ENCODE data around the gene SCARF2.
A peak's percentile ranks its signal among the peaks of the same experiment; 100 is the strongest.
"Not testable (repeated sequence)": the region's sequence is repeated elsewhere in the genome, so short reads cannot be mapped to it uniquely, and the experiment has no call there.

The SCARF2 gene

DNA sequence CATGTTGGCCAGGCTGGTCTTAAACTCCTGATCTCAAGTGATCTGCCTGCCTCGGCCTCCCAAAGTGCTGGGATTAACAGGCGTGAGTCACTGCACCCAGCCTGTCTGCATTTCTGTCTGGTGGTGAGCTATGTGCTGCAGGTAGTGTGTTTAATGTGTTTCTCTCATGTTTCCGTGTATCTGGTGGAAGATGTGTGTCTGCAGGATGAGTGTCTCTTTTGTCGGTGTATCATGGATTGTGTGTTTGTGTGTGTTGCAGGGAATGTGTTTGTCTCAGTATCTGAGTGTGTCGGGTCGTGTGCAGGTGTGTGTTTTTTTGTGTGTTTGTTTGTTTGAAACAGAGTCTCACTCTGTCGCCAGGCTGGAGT, 16.1 kb downstream of the SCARF2 start:
- H3K9me3 ChIP-seq (ENCODE audit: control insufficient read depth, insufficient read depth, low read length) = no peaks in the 10 kb centered on the region
- no peak overlapping the region for H3K27ac ChIP-seq (ENCODE audit: low read depth, low read length)
- no peaks in the 10 kb centered on the region for H4K20me1 ChIP-seq (ENCODE audit: control insufficient read depth, insufficient read depth, low read depth, low read length)
- H3F3A ChIP-seq (ENCODE audit: control insufficient read depth, insufficient read depth) = no peaks in the 10 kb centered on the region
- no peaks in the 10 kb centered on the region for H3K27me3 ChIP-seq (ENCODE audit: control insufficient read depth, low read length)
- H3K9me2 ChIP-seq (replicated peaks; ENCODE audit: control insufficient read depth, low read length) = no peaks in the 10 kb centered on the region
- no peak overlapping the region for H3K4me3 ChIP-seq (ENCODE audit: low read length)
- no peaks in the 10 kb centered on the region for H3K36me3 ChIP-seq (ENCODE audit: control insufficient read depth, low read length)
- H3K4me2 ChIP-seq (ENCODE audit: low read length) = no peak overlapping the region
- no peaks in the 10 kb centered on the region for H3K79me2 ChIP-seq (ENCODE audit: control insufficient read depth, low read length)
- TF ChIP-seq EZH2phosphoT487 (IDR thresholded peaks at IDR 0.05; ENCODE audit: borderline replicate concordance, low read length) = no peak
- TF ChIP-seq, protein P1, sequence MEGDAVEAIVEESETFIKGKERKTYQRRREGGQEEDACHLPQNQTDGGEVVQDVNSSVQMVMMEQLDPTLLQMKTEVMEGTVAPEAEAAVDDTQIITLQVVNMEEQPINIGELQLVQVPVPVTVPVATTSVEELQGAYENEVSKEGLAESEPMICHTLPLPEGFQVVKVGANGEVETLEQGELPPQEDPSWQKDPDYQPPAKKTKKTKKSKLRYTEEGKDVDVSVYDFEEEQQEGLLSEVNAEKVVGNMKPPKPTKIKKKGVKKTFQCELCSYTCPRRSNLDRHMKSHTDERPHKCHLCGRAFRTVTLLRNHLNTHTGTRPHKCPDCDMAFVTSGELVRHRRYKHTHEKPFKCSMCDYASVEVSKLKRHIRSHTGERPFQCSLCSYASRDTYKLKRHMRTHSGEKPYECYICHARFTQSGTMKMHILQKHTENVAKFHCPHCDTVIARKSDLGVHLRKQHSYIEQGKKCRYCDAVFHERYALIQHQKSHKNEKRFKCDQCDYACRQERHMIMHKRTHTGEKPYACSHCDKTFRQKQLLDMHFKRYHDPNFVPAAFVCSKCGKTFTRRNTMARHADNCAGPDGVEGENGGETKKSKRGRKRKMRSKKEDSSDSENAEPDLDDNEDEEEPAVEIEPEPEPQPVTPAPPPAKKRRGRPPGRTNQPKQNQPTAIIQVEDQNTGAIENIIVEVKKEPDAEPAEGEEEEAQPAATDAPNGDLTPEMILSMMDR (IDR thresholded peaks at IDR 0.05; ENCODE audit: low read depth, low read length, poor library complexity, severe bottlenecking) = no peak
- peaks cover 3% of the 10 kb centered on the region; the same call in 1 of the 2 replicates for H3K4me1 ChIP-seq (ENCODE audit: control insufficient read depth, low read length)

DNA sequence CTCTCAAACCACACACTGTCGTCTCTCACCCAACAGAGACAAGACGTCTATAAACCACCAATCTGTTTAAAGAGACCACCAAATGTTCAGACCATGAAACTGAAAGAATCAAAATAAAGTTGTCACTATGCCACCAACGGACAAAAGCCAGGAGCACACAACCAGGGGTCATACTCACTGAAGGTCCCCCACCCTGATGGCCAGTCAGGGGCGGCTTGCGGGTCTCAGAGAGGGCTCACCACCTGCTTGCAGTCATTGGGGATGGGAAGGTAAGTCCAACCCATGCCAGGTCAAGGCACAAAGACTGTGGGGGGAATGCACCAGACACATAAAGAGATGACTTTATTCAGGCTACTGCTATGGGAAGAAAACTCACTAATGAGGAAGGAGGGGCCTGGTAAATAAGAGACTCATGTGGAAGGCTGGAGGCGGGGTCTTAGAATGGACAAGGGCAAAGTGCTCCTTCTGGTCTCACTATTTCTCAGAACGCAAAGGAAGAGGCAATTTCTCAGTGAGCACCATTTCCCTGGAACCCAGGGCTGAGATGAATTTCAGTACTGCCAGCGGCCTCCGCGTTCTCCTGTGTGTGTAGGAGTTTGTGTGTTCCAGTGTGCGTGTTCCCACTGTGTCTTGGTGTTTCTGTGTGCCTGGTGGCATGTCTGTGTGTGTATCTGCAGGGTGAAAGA, 17.3 kb downstream of the SCARF2 start:
- Histone ChIP-seq H3K4me3 (ENCODE audit: low read length) (no peak overlapping the region), H3K4me2 (ENCODE audit: low read length) (no peak overlapping the region), H3K36me3 (ENCODE audit: control insufficient read depth, low read length) (no peaks in the 10 kb centered on the region), H3K9me2 (replicated peaks; ENCODE audit: control insufficient read depth, low read length) (no peaks in the 10 kb centered on the region), H3K79me2 (ENCODE audit: control insufficient read depth, low read length) (no peaks in the 10 kb centered on the region), H3K27ac (ENCODE audit: low read depth, low read length) (no peak overlapping the region), H4K20me1 (ENCODE audit: control insufficient read depth, insufficient read depth, low read depth, low read length) (no peaks in the 10 kb centered on the region), H3K4me1 (ENCODE audit: control insufficient read depth, low read length) (peaks cover 3% of the 10 kb centered on the region; the same call in 1 of the 2 replicates), H3K27me3 (ENCODE audit: control insufficient read depth, low read length) (no peaks in the 10 kb centered on the region), H3K9me3 (ENCODE audit: control insufficient read depth, insufficient read depth, low read length) (no peaks in the 10 kb centered on the region), H3F3A (ENCODE audit: control insufficient read depth, insufficient read depth) (no peaks in the 10 kb centered on the region)
- TF ChIP-seq, protein P1 (IDR thresholded peaks at IDR 0.05; ENCODE audit: low read depth, low read length, poor library complexity, severe bottlenecking) = no peak
- TF ChIP-seq EZH2phosphoT487 (IDR thresholded peaks at IDR 0.05; ENCODE audit: borderline replicate concordance, low read length) = no peak

DNA sequence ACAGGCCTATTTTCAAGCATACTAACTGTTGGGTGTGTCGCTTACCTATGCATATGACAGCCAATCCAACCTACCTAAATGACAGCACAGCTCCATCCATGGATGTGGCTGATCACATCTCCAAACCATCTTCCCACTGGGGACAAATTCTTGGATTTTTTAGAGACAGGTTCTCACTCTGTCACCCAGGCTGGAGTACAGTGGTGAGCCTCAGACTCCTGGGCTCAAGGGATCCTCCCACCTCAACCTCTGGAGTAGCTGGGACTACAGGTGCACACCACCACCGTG, 18.0 kb downstream of the SCARF2 start:
- Histone ChIP-seq H3F3A (ENCODE audit: control insufficient read depth, insufficient read depth) (no peaks in the 10 kb centered on the region), H3K27me3 (ENCODE audit: control insufficient read depth, low read length) (no peaks in the 10 kb centered on the region), H3K9me3 (ENCODE audit: control insufficient read depth, insufficient read depth, low read length) (no peaks in the 10 kb centered on the region), H3K4me1 (ENCODE audit: control insufficient read depth, low read length) (peaks cover 3% of the 10 kb centered on the region; the same call in 1 of the 2 replicates), H3K79me2 (ENCODE audit: control insufficient read depth, low read length) (no peaks in the 10 kb centered on the region), H4K20me1 (ENCODE audit: control insufficient read depth, insufficient read depth, low read depth, low read length) (no peaks in the 10 kb centered on the region), H3K4me2 (ENCODE audit: low read length) (no peak overlapping the region), H3K9me2 (replicated peaks; ENCODE audit: control insufficient read depth, low read length) (no peaks in the 10 kb centered on the region), H3K36me3 (ENCODE audit: control insufficient read depth, low read length) (no peaks in the 10 kb centered on the region), H3K27ac (ENCODE audit: low read depth, low read length) (no peak overlapping the region), H3K4me3 (ENCODE audit: low read length) (no peak overlapping the region)
- no peak for TF ChIP-seq EZH2phosphoT487 (IDR thresholded peaks at IDR 0.05; ENCODE audit: borderline replicate concordance, low read length)

DNA sequence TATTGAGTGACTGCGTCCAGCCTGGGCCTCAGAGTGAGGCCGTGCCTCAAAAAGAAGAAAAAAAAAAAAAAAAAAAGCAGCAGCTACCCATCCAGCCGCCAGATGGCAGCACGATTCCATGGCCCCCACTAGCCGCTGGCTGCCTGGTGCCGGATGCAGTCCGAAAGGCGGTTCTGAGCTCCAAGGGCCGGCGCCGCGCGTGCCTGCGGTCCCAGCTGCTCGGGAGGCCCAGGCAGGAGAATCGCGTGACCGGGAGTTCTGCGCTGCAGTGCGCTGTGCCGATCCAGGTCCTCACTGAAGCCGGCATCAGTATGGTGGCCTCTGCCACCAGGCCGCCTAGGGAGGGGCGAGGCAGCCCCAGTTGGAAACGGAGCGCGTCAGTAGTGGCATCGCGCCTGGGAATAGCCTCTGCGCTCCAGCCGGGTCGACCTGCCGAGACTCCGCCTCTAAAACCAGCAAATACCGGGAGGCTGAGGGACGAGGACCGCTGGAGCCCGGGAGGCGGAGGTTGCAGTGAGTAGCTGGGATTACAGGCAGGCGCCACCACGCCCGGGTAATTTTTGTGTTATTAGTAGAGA, 19.3 kb downstream of the SCARF2 start:
- Histone ChIP-seq H3K9me2 (replicated peaks; ENCODE audit: control insufficient read depth, low read length) (no peaks in the 10 kb centered on the region), H3K4me2 (ENCODE audit: low read length) (peak overlapping the region; percentile 53), H3K36me3 (ENCODE audit: control insufficient read depth, low read length) (no peaks in the 10 kb centered on the region), H3K27ac (ENCODE audit: low read depth, low read length) (no peak overlapping the region), H3K79me2 (ENCODE audit: control insufficient read depth, low read length) (no peaks in the 10 kb centered on the region), H3K4me1 (ENCODE audit: control insufficient read depth, low read length) (peaks cover 3% of the 10 kb centered on the region; the same call in 1 of the 2 replicates), H3K9me3 (ENCODE audit: control insufficient read depth, insufficient read depth, low read length) (no peaks in the 10 kb centered on the region), H3K4me3 (ENCODE audit: low read length) (0 out of 2 replicates have a peak overlapping the region, but pooled peaks have one; percentile 32), H4K20me1 (ENCODE audit: control insufficient read depth, insufficient read depth, low read depth, low read length) (no peaks in the 10 kb centered on the region), H3K27me3 (ENCODE audit: control insufficient read depth, low read length) (no peaks in the 10 kb centered on the region), H3F3A (ENCODE audit: control insufficient read depth, insufficient read depth) (no peaks in the 10 kb centered on the region)
- TF ChIP-seq, protein P1 (IDR thresholded peaks at IDR 0.05; ENCODE audit: low read depth, low read length, poor library complexity, severe bottlenecking) = peak; percentile 70
- no peak for TF ChIP-seq EZH2phosphoT487 (IDR thresholded peaks at IDR 0.05; ENCODE audit: borderline replicate concordance, low read length)

DNA sequence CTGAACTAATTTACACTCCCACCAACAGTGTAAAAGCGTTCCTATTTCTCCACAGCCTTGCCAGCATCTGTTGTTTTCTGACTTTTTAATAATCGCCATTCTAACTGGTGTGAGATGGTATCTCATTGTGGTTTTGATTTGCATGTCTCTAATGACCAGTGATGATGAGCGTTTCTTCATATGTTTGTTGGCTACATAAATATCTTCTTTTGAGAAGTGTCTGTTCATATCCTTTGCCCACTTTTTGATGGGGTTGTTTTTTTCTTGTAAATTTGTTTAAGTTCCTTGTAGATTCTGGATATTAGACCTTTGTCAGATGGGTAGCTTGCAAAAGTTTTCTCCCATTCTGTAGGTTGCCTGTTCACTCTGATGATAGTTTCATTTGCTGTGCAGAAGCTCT, 21.9 kb downstream of the SCARF2 start:
- H3K27ac ChIP-seq (ENCODE audit: low read depth, low read length); H3F3A ChIP-seq (ENCODE audit: control insufficient read depth, insufficient read depth); H3K79me2 ChIP-seq (ENCODE audit: control insufficient read depth, low read length); H3K9me2 ChIP-seq (replicated peaks; ENCODE audit: control insufficient read depth, low read length); H3K36me3 ChIP-seq (ENCODE audit: control insufficient read depth, low read length); H3K4me3 ChIP-seq (ENCODE audit: low read length); H3K4me2 ChIP-seq (ENCODE audit: low read length); H3K4me1 ChIP-seq (ENCODE audit: control insufficient read depth, low read length); H4K20me1 ChIP-seq (ENCODE audit: control insufficient read depth, insufficient read depth, low read depth, low read length); H3K9me3 ChIP-seq (ENCODE audit: control insufficient read depth, insufficient read depth, low read length); H3K27me3 ChIP-seq (ENCODE audit: control insufficient read depth, low read length): not testable (repeated sequence)
